Activated CD8-positive, alpha-beta T cell treated with anti-CD3 and anti-CD28 coated beads for 36 hours (primary cell): ENCODE results near the gene DNAH8. TPM values are rescaled to one million over a fixed set of nuclear protein-coding genes. Genes with fewer than 3 reads are reported as not detected.
A peak's percentile ranks its signal among the peaks of the same experiment; 100 is the strongest.
"Not testable (repeated sequence)": the region's sequence is repeated elsewhere in the genome, so short reads cannot be mapped to it uniquely, and the experiment has no call there.

Source experiments
- ATAC-seq: fragments of 200-7000 bp; cut with Tn5 transposase; one replicate; pipeline ENCODE4 v1.10.0; 2021; ENCODE audit warnings: mild to moderate bottlenecking, moderate library complexity
- CTCF ChIA-PET: fragments of 350-600 bp; sonication (Branson Sonifier 250); formaldehyde crosslinking; loops from one replicate; lab custom pipeline; 2021; ENCODE audit warnings: antibody characterized with exemption; lab: Charles Lee
- POLR2A ChIA-PET: fragments of 350-600 bp; sonication (Branson Sonifier 250); formaldehyde crosslinking; loops from one replicate; lab custom pipeline; 2021; ENCODE audit warnings: antibody characterized with exemption; lab: Charles Lee
- DNase-seq: peaks from one replicate; pipeline ENCODE4 v3.0.0-alpha.2; 2020
- H3K27ac Mint-ChIP-seq: one replicate; pipeline ENCODE4 v1.8.0; 2021; ENCODE audit warnings: mild to moderate bottlenecking, mixed read lengths
- H3K27me3 Mint-ChIP-seq: one replicate; pipeline ENCODE4 v1.8.0; 2021; ENCODE audit warnings: mixed read lengths
- H3K36me3 Mint-ChIP-seq: one replicate; pipeline ENCODE4 v1.8.0; 2021; ENCODE audit warnings: low read depth, mixed read lengths
- H3K4me1 Mint-ChIP-seq: one replicate; pipeline ENCODE4 v1.8.0; 2021; ENCODE audit warnings: low read depth, mixed read lengths
- H3K4me3 Mint-ChIP-seq: one replicate; pipeline ENCODE4 v1.8.0; 2021; ENCODE audit warnings: mild to moderate bottlenecking, moderate library complexity, mixed read lengths
- H3K9me3 Mint-ChIP-seq: one replicate; pipeline ENCODE4 v1.8.0; 2021; ENCODE audit warnings: mixed read lengths
- intact Hi-C: fragments of 100-400 bp; cut with micrococcal nuclease; formaldehyde crosslinking; loops from one replicate; pipeline ENCODE4 v1.10.0; 2022
- total RNA-seq, 2 experiments: library from RNA; stranded (reverse); gene quantifications; one replicate each; pipeline ENCODE4 v1.2.3, GENCODE V29; 2021
- TF ChIP-seq, protein P1 (sequence below): fragments of 200-600 bp; IDR thresholded peaks from one replicate; pipeline ENCODE4 v1.8.0; 2022; ENCODE audit warnings: antibody characterized with exemption, mild to moderate bottlenecking

The DNAH8 gene
- total RNA-seq, 2 experiments from 2014 or later = not detected

DNA sequence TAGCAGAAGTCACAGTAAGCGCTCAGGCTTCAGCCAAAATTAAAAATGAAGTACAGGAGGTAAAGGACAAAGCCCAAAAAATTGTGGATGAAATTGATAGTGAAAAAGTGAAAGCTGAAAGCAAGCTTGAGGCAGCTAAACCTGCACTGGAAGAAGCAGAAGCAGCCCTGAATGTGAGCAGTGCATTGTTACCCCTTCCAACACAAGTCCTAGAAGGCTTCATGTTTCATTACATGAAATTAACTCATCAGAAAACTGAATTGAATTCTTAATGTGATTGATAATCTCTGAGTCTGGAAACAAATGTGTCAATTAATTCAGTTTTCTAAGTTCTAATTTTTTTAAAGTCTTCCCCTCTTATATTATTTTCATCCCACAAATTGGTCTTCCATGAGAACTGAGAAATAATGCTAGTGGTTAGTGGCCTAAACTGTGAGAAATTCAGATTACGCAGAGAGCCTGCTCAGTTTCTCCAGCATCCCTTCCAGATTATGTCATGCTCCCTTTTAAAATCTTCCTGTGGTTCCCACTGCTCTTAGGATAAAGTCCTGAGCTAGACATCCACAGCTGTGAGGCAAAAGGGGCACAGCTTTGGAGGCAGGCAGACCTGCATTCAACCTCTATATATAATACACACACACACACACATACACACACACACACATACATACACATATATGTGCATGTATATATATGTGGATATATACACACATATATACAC, 200.3 kb downstream of the DNAH8 start:
- Mint-ChIP-seq H3K4me3 (no peak overlapping the region), H3K27ac (no peak overlapping the region), H3K36me3 (no peaks in the 10 kb centered on the region), H3K9me3 (no peaks in the 10 kb centered on the region), H3K27me3 (peaks cover 4% of the 10 kb centered on the region), H3K4me1 (no peaks in the 10 kb centered on the region)
- ATAC-seq (no peak), DNase-seq (no peak)
- CTCF ChIA-PET = no interaction called here
- TF ChIP-seq, protein P1, sequence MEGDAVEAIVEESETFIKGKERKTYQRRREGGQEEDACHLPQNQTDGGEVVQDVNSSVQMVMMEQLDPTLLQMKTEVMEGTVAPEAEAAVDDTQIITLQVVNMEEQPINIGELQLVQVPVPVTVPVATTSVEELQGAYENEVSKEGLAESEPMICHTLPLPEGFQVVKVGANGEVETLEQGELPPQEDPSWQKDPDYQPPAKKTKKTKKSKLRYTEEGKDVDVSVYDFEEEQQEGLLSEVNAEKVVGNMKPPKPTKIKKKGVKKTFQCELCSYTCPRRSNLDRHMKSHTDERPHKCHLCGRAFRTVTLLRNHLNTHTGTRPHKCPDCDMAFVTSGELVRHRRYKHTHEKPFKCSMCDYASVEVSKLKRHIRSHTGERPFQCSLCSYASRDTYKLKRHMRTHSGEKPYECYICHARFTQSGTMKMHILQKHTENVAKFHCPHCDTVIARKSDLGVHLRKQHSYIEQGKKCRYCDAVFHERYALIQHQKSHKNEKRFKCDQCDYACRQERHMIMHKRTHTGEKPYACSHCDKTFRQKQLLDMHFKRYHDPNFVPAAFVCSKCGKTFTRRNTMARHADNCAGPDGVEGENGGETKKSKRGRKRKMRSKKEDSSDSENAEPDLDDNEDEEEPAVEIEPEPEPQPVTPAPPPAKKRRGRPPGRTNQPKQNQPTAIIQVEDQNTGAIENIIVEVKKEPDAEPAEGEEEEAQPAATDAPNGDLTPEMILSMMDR = no peak
- intact Hi-C loops = no loop called here
- POLR2A ChIA-PET = no interaction called here

DNA sequence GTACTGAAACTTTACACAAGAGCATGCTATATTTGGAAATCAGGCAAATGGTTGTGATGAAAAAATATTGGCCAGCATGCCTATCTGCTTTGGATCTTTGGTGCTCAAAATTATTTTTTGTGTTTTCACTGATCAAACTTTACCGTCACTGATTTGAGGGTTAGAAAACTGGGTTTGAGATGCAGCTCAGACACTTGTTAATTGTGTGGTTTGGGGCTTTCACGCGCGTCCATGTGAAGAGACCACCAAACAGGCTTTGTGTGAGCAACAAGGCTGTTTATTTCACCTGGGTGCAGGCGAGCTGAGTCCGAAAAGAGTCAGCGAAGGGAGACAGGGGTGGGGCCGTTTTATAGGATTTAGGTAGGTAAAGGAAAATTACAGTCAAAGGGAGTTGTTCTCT, 206.4 kb downstream of the DNAH8 start:
- H3K36me3 Mint-ChIP-seq, H3K4me3 Mint-ChIP-seq, H3K27ac Mint-ChIP-seq, H3K27me3 Mint-ChIP-seq, ATAC-seq, DNase-seq, H3K9me3 Mint-ChIP-seq, H3K4me1 Mint-ChIP-seq, intact Hi-C loops, POLR2A ChIA-PET: not testable (repeated sequence)
- CTCF ChIA-PET = interaction anchor here (1.0 to 1.3 kb wide), 2 partner anchors 11 to 46 kb away, joined by 3 read pairs; no protein-coding TSS in a partner anchor

DNA sequence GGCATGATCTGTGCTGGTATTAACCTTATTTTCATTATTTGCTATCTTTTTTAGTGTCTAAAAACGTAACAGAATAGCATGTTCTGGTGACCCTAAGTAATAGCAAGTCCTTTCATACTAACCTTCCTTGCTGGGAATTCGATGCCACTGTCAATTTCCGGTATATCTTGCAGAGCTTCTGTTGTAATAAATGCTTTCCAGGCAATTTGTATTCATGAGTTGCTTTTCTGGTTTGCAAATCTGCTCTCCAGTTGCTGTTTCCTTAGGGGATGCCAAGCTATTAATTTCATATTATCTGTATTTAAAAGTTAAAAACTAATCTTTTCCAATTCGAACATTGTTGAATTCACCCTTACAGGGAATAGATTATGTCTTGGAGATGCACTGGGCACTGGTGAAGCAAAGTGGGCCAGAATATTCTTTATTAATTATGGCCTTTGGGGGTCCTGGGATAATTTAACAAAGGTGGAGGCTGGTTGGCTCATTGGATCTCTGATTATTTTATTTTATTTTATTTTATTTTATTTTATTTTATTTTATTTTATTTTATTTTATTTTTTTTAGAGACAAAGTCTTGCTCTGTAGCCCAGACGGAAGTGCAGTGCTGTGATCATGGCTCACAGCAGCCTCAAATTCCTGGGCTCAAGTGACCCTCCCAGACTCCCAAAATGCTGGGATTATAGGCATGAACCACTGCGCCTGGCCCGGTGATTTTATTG, 209.8 kb downstream of the DNAH8 start:
- Mint-ChIP-seq H3K4me1 (no peaks in the 10 kb centered on the region), H3K27me3 (peaks cover 3% of the 10 kb centered on the region), H3K27ac (no peak overlapping the region), H3K9me3 (no peaks in the 10 kb centered on the region), H3K4me3 (no peak overlapping the region), H3K36me3 (no peaks in the 10 kb centered on the region)
- TF ChIP-seq, protein P1 = no peak
- intact Hi-C loops = no loop called here
- ChIA-PET POLR2A (no interaction called here), CTCF (interaction anchor here (1.3 kb wide), 1 partner anchor 53 kb away, joined by 5 read pairs; no protein-coding TSS in a partner anchor)
- DNase-seq = no peak
- ATAC-seq = no peak

DNA sequence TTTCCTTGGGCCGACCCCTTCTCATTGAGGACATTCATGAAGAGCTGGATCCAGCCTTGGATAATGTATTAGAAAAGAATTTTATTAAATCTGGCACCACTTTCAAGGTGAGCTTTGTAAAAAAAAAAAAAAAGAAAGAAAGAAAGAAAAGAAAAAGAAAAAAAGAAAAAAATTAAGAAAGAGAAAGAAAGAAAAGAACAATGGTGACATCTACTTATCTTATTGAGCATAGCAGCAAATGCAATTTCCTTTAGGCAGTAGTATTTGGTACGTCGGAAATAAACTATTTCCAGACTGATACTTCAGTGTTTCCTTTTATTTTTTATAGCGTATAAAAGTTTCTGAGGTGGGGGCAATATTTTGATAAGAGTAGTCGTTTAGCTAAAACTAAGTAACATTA, 214.4 kb downstream of the DNAH8 start:
- POLR2A ChIA-PET = no interaction called here
- no peak overlapping the region for H3K4me3 Mint-ChIP-seq
- H3K9me3 Mint-ChIP-seq = no peaks in the 10 kb centered on the region
- no peaks in the 10 kb centered on the region for H3K36me3 Mint-ChIP-seq
- H3K27ac Mint-ChIP-seq = no peak overlapping the region
- intact Hi-C loops = no loop called here
- H3K4me1 Mint-ChIP-seq = no peaks in the 10 kb centered on the region
- DNase-seq = no peak
- CTCF ChIA-PET = interaction anchor here (2.0 kb wide), 1 partner anchor 57 kb away, joined by 13 read pairs; no protein-coding TSS in a partner anchor
- TF ChIP-seq, protein P1 = no peak
- ATAC-seq = no peak
- peaks cover 7% of the 10 kb centered on the region for H3K27me3 Mint-ChIP-seq

DNA sequence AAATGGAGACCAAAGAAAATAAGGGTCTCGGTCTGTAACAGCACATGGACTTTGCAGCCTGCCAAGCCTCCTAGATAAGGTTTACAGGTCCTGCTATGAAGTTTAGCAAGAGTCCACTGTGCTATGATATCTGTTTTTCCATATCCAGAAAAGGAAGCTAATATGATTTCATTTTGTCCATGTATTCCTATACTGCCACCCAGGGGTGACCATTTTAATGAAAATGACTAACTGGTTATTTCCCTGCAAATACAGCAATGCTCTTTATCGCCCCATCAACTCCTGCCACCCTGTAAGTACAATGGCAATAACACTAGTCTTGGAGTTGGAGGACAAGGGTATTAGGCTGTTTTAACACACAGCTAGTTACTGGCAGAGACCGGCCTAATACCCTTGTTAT, 218.3 kb downstream of the DNAH8 start:
- Mint-ChIP-seq H3K4me3 (no peak overlapping the region), H3K36me3 (no peaks in the 10 kb centered on the region), H3K27me3 (peaks cover 7% of the 10 kb centered on the region), H3K4me1 (no peaks in the 10 kb centered on the region), H3K27ac (no peak overlapping the region), H3K9me3 (no peaks in the 10 kb centered on the region)
- TF ChIP-seq, protein P1 = peak; percentile 34
- ChIA-PET POLR2A (no interaction called here), CTCF (interaction anchor here (1.0 to 1.8 kb wide), 3 partner anchors 25 to 61 kb away, joined by 3 to 19 read pairs (median 6); no protein-coding TSS in a partner anchor)
- DNase-seq = no peak
- no peak for ATAC-seq
- intact Hi-C loops = loop anchor here (5.0 kb wide), 1 partner anchor 61 kb away; no protein-coding TSS in a partner anchor
